Gastrocnemius medialis (tissue), 4 donors: ENCODE data around the gene CHTF8.

Experiments
- POLR2A ChIP-seq, 2 donors: fragments of 450-650 bp; IDR thresholded peaks; one replicate each; pipeline ENCODE4 v1.6.1; 2017; ENCODE audit warnings: antibody characterized with exemption in 2 of 2, mild to moderate bottlenecking in 2 of 2, moderate library complexity in 2 of 2
- TF ChIP-seq, protein P1 (sequence below), 5 experiments: fragments of 450-650 bp in 3 of 5; fragments of 200-600 bp in 2 of 5; sonication (generic) in 2 of 5; IDR thresholded peaks in 4 of 5; conservative IDR thresholded peaks in 1 of 5; 1 replicate in 4 of 5; 2 replicates in 1 of 5; pipeline ENCODE4 v1.5.1; 2016 to 2019; ENCODE audit warnings: antibody characterized with exemption in 5 of 5, mild to moderate bottlenecking in 3 of 5, moderate library complexity in 3 of 5

DNA sequence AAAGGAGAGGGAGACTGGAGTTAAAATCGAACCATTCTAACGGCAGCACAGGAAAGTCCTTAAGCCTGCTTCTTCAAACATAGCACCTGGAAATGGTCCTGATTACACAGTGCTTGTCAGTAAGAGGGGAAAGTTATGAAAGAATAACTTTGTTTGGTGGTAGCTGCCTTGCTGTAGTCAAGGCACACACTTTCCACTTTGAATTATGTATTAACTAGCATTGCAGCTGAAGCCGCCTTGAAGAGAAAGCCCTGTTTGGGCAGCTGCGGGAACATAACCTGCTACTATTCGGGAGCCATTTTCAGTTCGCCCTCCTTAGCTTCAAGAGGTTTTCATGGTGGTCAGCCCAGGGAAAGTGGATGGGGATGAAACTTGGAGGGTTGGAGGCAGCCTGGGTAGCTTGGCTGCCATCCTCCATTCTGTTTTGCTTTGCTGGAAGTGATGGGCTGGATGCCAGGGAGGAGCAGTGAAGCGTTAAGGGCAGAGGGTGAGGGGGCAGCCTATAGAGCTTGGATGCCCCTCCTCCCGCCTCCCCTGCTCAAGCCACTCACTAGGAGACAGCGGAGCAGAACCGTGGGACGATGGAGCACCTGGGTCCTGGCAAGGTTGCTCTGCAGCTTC, 32.2 kb downstream of the CHTF8 start:
- TF ChIP-seq POLR2A (IDR thresholded peaks at IDR 0.05): no peak
- TF ChIP-seq, protein P1, sequence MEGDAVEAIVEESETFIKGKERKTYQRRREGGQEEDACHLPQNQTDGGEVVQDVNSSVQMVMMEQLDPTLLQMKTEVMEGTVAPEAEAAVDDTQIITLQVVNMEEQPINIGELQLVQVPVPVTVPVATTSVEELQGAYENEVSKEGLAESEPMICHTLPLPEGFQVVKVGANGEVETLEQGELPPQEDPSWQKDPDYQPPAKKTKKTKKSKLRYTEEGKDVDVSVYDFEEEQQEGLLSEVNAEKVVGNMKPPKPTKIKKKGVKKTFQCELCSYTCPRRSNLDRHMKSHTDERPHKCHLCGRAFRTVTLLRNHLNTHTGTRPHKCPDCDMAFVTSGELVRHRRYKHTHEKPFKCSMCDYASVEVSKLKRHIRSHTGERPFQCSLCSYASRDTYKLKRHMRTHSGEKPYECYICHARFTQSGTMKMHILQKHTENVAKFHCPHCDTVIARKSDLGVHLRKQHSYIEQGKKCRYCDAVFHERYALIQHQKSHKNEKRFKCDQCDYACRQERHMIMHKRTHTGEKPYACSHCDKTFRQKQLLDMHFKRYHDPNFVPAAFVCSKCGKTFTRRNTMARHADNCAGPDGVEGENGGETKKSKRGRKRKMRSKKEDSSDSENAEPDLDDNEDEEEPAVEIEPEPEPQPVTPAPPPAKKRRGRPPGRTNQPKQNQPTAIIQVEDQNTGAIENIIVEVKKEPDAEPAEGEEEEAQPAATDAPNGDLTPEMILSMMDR (IDR thresholded peaks at IDR 0.05 in 4 of 5, conservative IDR thresholded peaks at IDR 0.05 in 1 of 5): no peak
